Measurements from ENCODE around the gene GUF1. TPM values are rescaled to one million over a fixed set of nuclear protein-coding genes. Genes with fewer than 3 reads are reported as not detected.
A peak's percentile ranks its signal among the peaks of the same experiment; 100 is the strongest.

GUF1 gene
- total RNA-seq, 1 experiment from 2014 or later: 27.2 TPM

GRCh38 chr4:44674471-44674870 is 3.7 kb upstream of the GUF1 start:
- POLR2A ChIA-PET (ENCODE audit: low non-redundant PET): no interaction called here
- Histone ChIP-seq H3K9me3 (ENCODE audit: low read depth, low read length, poor library complexity, severe bottlenecking) (no peaks in the 10 kb centered on the region), H3K36me3 (ENCODE audit: insufficient read depth, low read length, poor library complexity, severe bottlenecking) (no peaks in the 10 kb centered on the region), H3K27ac (ENCODE audit: low read depth, low read length, poor library complexity, severe bottlenecking) (no peak overlapping the region), H3K27me3 (replicated peaks; ENCODE audit: insufficient read depth, low read depth, low read length, poor library complexity) (no peaks in the 10 kb centered on the region), H3K4me1 (ENCODE audit: insufficient read depth, low read length, poor library complexity, severe bottlenecking) (peaks cover 5% of the 10 kb centered on the region), H3K4me3 (ENCODE audit: low read depth, low read length, poor library complexity, severe bottlenecking) (no peak overlapping the region)
- BruUV-seq (replicated peaks): no TSS peak
- intact Hi-C loops (cut with micrococcal nuclease; ENCODE audit: unreplicated experiment): no loop called here
- CTCF ChIA-PET: no interaction called here
- TF ChIP-seq EZH2 (IDR thresholded peaks at IDR 0.05; ENCODE audit: borderline replicate concordance, low read depth, low read length, poor library complexity, severe bottlenecking): no peak
- peak; percentile 38; the same call in 1 of the 2 replicates for TF ChIP-seq CTCF (conservative IDR thresholded peaks at IDR 0.05; ENCODE audit: low read depth, low read length)
- peak; percentile 14 for DNase-seq (ENCODE audit: low spot score)

GRCh38 chr4:44675366-44675765 is 2.9 kb upstream of the GUF1 start:
- Histone ChIP-seq H3K27ac (ENCODE audit: low read depth, low read length, poor library complexity, severe bottlenecking) (no peak overlapping the region), H3K27me3 (replicated peaks; ENCODE audit: insufficient read depth, low read depth, low read length, poor library complexity) (no peaks in the 10 kb centered on the region), H3K36me3 (ENCODE audit: insufficient read depth, low read length, poor library complexity, severe bottlenecking) (no peaks in the 10 kb centered on the region), H3K9me3 (ENCODE audit: low read depth, low read length, poor library complexity, severe bottlenecking) (no peaks in the 10 kb centered on the region), H3K4me1 (ENCODE audit: insufficient read depth, low read length, poor library complexity, severe bottlenecking) (peaks cover 14% of the 10 kb centered on the region), H3K4me3 (ENCODE audit: low read depth, low read length, poor library complexity, severe bottlenecking) (no peak overlapping the region)
- no TSS peak for BruUV-seq (replicated peaks)
- TF ChIP-seq EZH2 (IDR thresholded peaks at IDR 0.05; ENCODE audit: borderline replicate concordance, low read depth, low read length, poor library complexity, severe bottlenecking) (no peak), CTCF (conservative IDR thresholded peaks at IDR 0.05; ENCODE audit: low read depth, low read length) (no peak)
- no peak for DNase-seq (ENCODE audit: low spot score)
- CTCF ChIA-PET: no interaction called here
- intact Hi-C loops (cut with micrococcal nuclease; ENCODE audit: unreplicated experiment): no loop called here
- POLR2A ChIA-PET (ENCODE audit: low non-redundant PET): no interaction called here

- CTCF ChIA-PET: no interaction called here
- intact Hi-C loops (cut with micrococcal nuclease; ENCODE audit: unreplicated experiment): no loop called here
- H3K27me3 ChIP-seq (replicated peaks; ENCODE audit: insufficient read depth, low read depth, low read length, poor library complexity): no peaks in the 10 kb centered on the region
- H3K36me3 ChIP-seq (ENCODE audit: insufficient read depth, low read length, poor library complexity, severe bottlenecking): peaks cover 26% of the 10 kb centered on the region
- DNase-seq (ENCODE audit: low spot score): no peak
- H3K9me3 ChIP-seq (ENCODE audit: low read depth, low read length, poor library complexity, severe bottlenecking): no peaks in the 10 kb centered on the region
- H3K4me1 ChIP-seq (ENCODE audit: insufficient read depth, low read length, poor library complexity, severe bottlenecking): peaks cover 15% of the 10 kb centered on the region
- POLR2A ChIA-PET (ENCODE audit: low non-redundant PET): no interaction called here
- H3K27ac ChIP-seq (ENCODE audit: low read depth, low read length, poor library complexity, severe bottlenecking): peak overlapping the region; percentile 88
- TF ChIP-seq EZH2 (IDR thresholded peaks at IDR 0.05; ENCODE audit: borderline replicate concordance, low read depth, low read length, poor library complexity, severe bottlenecking) (no peak), CTCF (conservative IDR thresholded peaks at IDR 0.05; ENCODE audit: low read depth, low read length) (no peak)
- H3K4me3 ChIP-seq (ENCODE audit: low read depth, low read length, poor library complexity, severe bottlenecking): peak overlapping the region; percentile 70
- BruUV-seq (replicated peaks): no TSS peak
Observed at GRCh38 chr4:44679060-44679459, 840 bp downstream of the GUF1 start.

Data from A673 (cell line).